Activated CD8-positive, alpha-beta memory T cell treated with anti-CD3 and anti-CD28 coated beads, Interleukin-2, amount 50 U/mL, for 24 hours (primary cell): Measurements from ENCODE around the gene DIS3L.
"Not testable (repeated sequence)": the region's sequence is repeated elsewhere in the genome, so short reads cannot be mapped to it uniquely, and the experiment has no call there.

ENCODE experiments used
- DNase-seq: peaks from one replicate; pipeline ENCODE4 v3.0.0-alpha.2; 2020; ENCODE audit errors: extremely low read depth

DIS3L gene

GRCh38 chr15:66278056-66278455, 15.3 kb upstream of the DIS3L start:
- no peak for DNase-seq

GRCh38 chr15:66278671-66279070, 14.7 kb upstream of the DIS3L start:
- no peak for DNase-seq

GRCh38 chr15:66284271-66284670, 9.1 kb upstream of the DIS3L start:
- DNase-seq, result no peak

- no peak for DNase-seq
Measured at GRCh38 chr15:66285533-66286280, 7.7 kb upstream of the DIS3L start.

GRCh38 chr15:66287461-66288057, 5.8 kb upstream of the DIS3L start:
- DNase-seq, result no peak

GRCh38 chr15:66288093-66288492, 5.3 kb upstream of the DIS3L start:
- no peak for DNase-seq

GRCh38 chr15:66288551-66289185, 4.7 kb upstream of the DIS3L start:
- DNase-seq, result no peak

GRCh38 chr15:66290007-66290406, 3.4 kb upstream of the DIS3L start:
- DNase-seq, result no peak

- DNase-seq, result no peak
Measured at GRCh38 chr15:66290518-66290917, 2.9 kb upstream of the DIS3L start.

GRCh38 chr15:66291816-66292570, 1.4 kb upstream of the DIS3L start:
- DNase-seq, result no peak

GRCh38 chr15:66292571-66293418, 573 bp upstream of the DIS3L start:
- DNase-seq, result no peak

- no peak for DNase-seq
Measured at GRCh38 chr15:66294157-66294931, 976 bp downstream of the DIS3L start.

- no peak for DNase-seq
Measured at GRCh38 chr15:66294932-66295235, 1.5 kb downstream of the DIS3L start.

GRCh38 chr15:66296186-66296585, 2.8 kb downstream of the DIS3L start:
- no peak for DNase-seq

GRCh38 chr15:66298803-66299251, 5.5 kb downstream of the DIS3L start:
- DNase-seq, result no peak

- no peak for DNase-seq
Measured at GRCh38 chr15:66302489-66303278, 9.3 kb downstream of the DIS3L start.

- DNase-seq, result not testable (repeated sequence)
Measured at GRCh38 chr15:66304425-66304824, 11.1 kb downstream of the DIS3L start.

GRCh38 chr15:66306381-66306780, 13.0 kb downstream of the DIS3L start:
- DNase-seq, result no peak

- no peak for DNase-seq
Measured at GRCh38 chr15:66308531-66308930, 15.2 kb downstream of the DIS3L start.

- no peak for DNase-seq
Measured at GRCh38 chr15:66309828-66310227, 16.5 kb downstream of the DIS3L start.
